ENCODE measurements around the gene JARID2. TPM values are rescaled to one million over a fixed set of nuclear protein-coding genes. Genes with fewer than 3 reads are reported as not detected.

The JARID2 gene
- total and polyA plus RNA-seq, 9 of the 15 experiments (the other 6 are each of a cell fraction or from before 2014, with no cell fraction given): 5.0 to 29.0 (median 15.6) TPM

GRCh38 chr6:15227827-15228318, 18.0 kb upstream of the JARID2 start:
- no peaks in the 10 kb centered on the region for H3K4me1 ChIP-seq (replicated peaks in 1 of 2; ENCODE audit: control insufficient read depth in 2 of 2, insufficient read depth in 2 of 2, low read length in 2 of 2)
- no peak for DNase-seq (ENCODE audit: extremely low read depth in 1 of 4, low spot score in 3 of 4)
- ATAC-seq: no peak
- FAIRE-seq: no peak
- no peak overlapping the region for H3K4me2 ChIP-seq (ENCODE audit: insufficient read depth, low read length)
- no peak overlapping the region for H2AFZ ChIP-seq (ENCODE audit: low read depth, low read length)
- ChIA-PET CTCF (ENCODE audit: low intra/inter-chr PET ratio) (no interaction called here), POLR2A (interaction anchor here (1.2 to 1.9 kb wide), 3 partner anchors 11 to 17 kb away, joined by 3 to 7 read pairs (median 4); no protein-coding TSS in a partner anchor)
- no peaks in the 10 kb centered on the region for H3K36me3 ChIP-seq (ENCODE audit: control insufficient read depth, insufficient read depth, low read length)
- no peak overlapping the region for H3K27ac ChIP-seq (ENCODE audit: extremely low read depth, low read depth, low read length)
- no peaks in the 10 kb centered on the region for H4K20me1 ChIP-seq (replicated peaks; ENCODE audit: control insufficient read depth, insufficient read depth, low read length)
- no peaks in the 10 kb centered on the region for H3K27me3 ChIP-seq (ENCODE audit: control insufficient read depth in 2 of 2, insufficient read depth in 2 of 2, low read length in 2 of 2)
- intact Hi-C loops (cut with micrococcal nuclease) (no loop called here), in situ Hi-C loops (cut with MboI) (no loop called here)
- WGBS (ENCODE audit: insufficient coverage, low coverage, missing lambda C conversion rate): 69% methylated on average over 7 of the region's 7 CpGs
- H3K9ac ChIP-seq (ENCODE audit: insufficient read depth in 1 of 2, low read depth in 2 of 2, low read length in 2 of 2): no peak overlapping the region
- no peak overlapping the region for H3K4me3 ChIP-seq
- H3K9me3 ChIP-seq (replicated peaks; ENCODE audit: control insufficient read depth, insufficient read depth, low read depth, low read length): no peaks in the 10 kb centered on the region
- no TSS peak for BruUV-seq (replicated peaks)
- no peaks in the 10 kb centered on the region for H3K9me1 ChIP-seq (ENCODE audit: control insufficient read depth, insufficient read depth, low read length)
- no peaks in the 10 kb centered on the region for H3K79me2 ChIP-seq (ENCODE audit: control insufficient read depth, insufficient read depth, low read length)
- TF ChIP-seq RFX1 (IDR thresholded peaks at IDR 0.05) (no peak), ZNF398 (CRISPR knock-in tag; IDR thresholded peaks at IDR 0.05) (no peak), KAT2B (IDR thresholded peaks at IDR 0.05; ENCODE audit: low read depth, low read length) (no peak), U2AF2 (optimal IDR thresholded peaks at IDR 0.05; ENCODE audit: low read depth, low read length) (no peak), EGR1 (conservative IDR thresholded peaks at IDR 0.05) (no peak), SMARCE1 (IDR thresholded peaks at IDR 0.05) (no peak), NFE2L1 (tag; IDR thresholded peaks at IDR 0.05; ENCODE audit: borderline replicate concordance, low read depth) (no peak), DEAF1 (CRISPR knock-in tag; IDR thresholded peaks at IDR 0.05) (no peak), JUN (IDR thresholded peaks at IDR 0.05; ENCODE audit: borderline replicate concordance, low read depth, low read length) (no peak), JUN (CRISPR knock-in tag; IDR thresholded peaks at IDR 0.05; ENCODE audit: borderline replicate concordance) (no peak), POLR2H (tag; IDR thresholded peaks at IDR 0.05; ENCODE audit: low read depth) (no peak), ZNF395 (CRISPR knock-in tag; IDR thresholded peaks at IDR 0.05) (no peak), FOXP1 (CRISPR knock-in tag; IDR thresholded peaks at IDR 0.05) (no peak), SFPQ (IDR thresholded peaks at IDR 0.05; ENCODE audit: low read depth, low read length) (no peak), ZNF507 (tag; conservative IDR thresholded peaks at IDR 0.05) (no peak)

Data from K562 (cell line).